ENCODE results near the gene E4F1. TPM values are rescaled to one million over a fixed set of nuclear protein-coding genes. Genes with fewer than 3 reads are reported as not detected.

The E4F1 gene
- total and polyA plus RNA-seq, 9 of the 15 experiments (the other 6 are each of a cell fraction or from before 2014, with no cell fraction given): 0.48 to 94.9 (median 20.4) TPM

DNA sequence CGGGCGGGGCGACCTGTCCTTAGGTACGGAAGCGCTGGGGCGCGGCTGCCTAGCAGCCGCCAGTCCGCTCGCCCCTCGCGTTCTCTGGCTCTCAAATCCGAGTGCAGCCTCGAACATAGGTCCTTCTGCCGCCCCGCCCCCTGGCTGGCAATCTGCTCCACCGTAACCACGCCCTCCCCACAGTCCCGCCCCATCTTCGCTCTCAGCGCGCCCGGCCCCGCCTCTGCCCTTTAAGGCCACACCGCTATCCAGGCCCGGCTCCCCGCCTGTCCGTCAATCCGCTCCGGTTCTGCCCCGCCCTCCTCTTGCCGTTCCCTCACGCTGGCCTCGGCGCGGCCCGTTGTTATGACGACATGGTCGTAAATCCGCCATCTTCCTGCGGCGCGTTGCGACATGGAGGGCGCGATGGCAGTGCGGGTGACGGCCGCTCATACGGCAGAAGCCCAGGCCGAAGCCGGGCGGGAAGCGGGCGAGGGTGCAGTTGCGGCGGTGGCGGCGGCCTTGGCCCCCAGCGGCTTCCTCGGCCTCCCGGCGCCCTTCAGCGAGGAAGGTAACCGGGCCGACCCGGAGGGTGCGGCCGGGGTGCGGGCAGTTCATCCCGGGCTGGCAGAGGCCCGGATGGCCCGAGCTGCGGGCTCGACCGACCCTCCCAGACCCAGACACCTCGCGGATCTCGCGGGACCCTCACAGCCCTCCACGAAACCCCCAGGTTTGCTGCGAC lies at the start of gene E4F1 (continued):
- TF ChIP-seq, protein P1, sequence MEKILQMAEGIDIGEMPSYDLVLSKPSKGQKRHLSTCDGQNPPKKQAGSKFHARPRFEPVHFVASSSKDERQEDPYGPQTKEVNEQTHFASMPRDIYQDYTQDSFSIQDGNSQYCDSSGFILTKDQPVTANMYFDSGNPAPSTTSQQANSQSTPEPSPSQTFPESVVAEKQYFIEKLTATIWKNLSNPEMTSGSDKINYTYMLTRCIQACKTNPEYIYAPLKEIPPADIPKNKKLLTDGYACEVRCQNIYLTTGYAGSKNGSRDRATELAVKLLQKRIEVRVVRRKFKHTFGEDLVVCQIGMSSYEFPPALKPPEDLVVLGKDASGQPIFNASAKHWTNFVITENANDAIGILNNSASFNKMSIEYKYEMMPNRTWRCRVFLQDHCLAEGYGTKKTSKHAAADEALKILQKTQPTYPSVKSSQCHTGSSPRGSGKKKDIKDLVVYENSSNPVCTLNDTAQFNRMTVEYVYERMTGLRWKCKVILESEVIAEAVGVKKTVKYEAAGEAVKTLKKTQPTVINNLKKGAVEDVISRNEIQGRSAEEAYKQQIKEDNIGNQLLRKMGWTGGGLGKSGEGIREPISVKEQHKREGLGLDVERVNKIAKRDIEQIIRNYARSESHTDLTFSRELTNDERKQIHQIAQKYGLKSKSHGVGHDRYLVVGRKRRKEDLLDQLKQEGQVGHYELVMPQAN (IDR thresholded peaks at IDR 0.05; ENCODE audit: borderline replicate concordance): no peak
- TF ChIP-seq, protein P2, sequence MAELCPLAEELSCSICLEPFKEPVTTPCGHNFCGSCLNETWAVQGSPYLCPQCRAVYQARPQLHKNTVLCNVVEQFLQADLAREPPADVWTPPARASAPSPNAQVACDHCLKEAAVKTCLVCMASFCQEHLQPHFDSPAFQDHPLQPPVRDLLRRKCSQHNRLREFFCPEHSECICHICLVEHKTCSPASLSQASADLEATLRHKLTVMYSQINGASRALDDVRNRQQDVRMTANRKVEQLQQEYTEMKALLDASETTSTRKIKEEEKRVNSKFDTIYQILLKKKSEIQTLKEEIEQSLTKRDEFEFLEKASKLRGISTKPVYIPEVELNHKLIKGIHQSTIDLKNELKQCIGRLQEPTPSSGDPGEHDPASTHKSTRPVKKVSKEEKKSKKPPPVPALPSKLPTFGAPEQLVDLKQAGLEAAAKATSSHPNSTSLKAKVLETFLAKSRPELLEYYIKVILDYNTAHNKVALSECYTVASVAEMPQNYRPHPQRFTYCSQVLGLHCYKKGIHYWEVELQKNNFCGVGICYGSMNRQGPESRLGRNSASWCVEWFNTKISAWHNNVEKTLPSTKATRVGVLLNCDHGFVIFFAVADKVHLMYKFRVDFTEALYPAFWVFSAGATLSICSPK (IDR thresholded peaks at IDR 0.05; ENCODE audit: borderline replicate concordance): no peak
- TF ChIP-seq ARID4B (CRISPR knock-in tag; IDR thresholded peaks at IDR 0.05): peak; percentile 77
- no peak for TF ChIP-seq CCAR2 (IDR thresholded peaks at IDR 0.05; ENCODE audit: low read depth, low read length)
- no peak for TF ChIP-seq DDX20 (tag; IDR thresholded peaks at IDR 0.05; ENCODE audit: low read depth)
- no peak for TF ChIP-seq NCOA2 (IDR thresholded peaks at IDR 0.05; ENCODE audit: partially characterized antibody in 2 of 2)
- TF ChIP-seq ZNF655 (CRISPR knock-in tag; IDR thresholded peaks at IDR 0.05): no peak
- TF ChIP-seq ZNF830 (CRISPR knock-in tag; IDR thresholded peaks at IDR 0.05): no peak
- TF ChIP-seq, protein P3, sequence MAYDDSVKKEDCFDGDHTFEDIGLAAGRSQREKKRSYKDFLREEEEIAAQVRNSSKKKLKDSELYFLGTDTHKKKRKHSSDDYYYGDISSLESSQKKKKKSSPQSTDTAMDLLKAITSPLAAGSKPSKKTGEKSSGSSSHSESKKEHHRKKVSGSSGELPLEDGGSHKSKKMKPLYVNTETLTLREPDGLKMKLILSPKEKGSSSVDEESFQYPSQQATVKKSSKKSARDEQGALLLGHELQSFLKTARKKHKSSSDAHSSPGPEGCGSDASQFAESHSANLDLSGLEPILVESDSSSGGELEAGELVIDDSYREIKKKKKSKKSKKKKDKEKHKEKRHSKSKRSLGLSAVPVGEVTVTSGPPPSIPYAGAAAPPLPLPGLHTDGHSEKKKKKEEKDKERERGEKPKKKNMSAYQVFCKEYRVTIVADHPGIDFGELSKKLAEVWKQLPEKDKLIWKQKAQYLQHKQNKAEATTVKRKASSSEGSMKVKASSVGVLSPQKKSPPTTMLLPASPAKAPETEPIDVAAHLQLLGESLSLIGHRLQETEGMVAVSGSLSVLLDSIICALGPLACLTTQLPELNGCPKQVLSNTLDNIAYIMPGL (CRISPR knock-in tag; IDR thresholded peaks at IDR 0.05): peak; percentile 56; the same call in 1 of the 2 replicates
- TF ChIP-seq POU5F1 (IDR thresholded peaks at IDR 0.05; ENCODE audit: borderline replicate concordance, low read depth, low read length, partially characterized antibody): no peak
- TF ChIP-seq, protein P4, sequence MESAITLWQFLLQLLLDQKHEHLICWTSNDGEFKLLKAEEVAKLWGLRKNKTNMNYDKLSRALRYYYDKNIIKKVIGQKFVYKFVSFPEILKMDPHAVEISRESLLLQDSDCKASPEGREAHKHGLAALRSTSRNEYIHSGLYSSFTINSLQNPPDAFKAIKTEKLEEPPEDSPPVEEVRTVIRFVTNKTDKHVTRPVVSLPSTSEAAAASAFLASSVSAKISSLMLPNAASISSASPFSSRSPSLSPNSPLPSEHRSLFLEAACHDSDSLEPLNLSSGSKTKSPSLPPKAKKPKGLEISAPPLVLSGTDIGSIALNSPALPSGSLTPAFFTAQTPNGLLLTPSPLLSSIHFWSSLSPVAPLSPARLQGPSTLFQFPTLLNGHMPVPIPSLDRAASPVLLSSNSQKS (CRISPR knock-in tag; IDR thresholded peaks at IDR 0.05): no peak
- no peak for TF ChIP-seq NBN (IDR thresholded peaks at IDR 0.05; ENCODE audit: low read depth)
- TF ChIP-seq FIP1L1 (IDR thresholded peaks at IDR 0.05; ENCODE audit: low read depth, low read length, poor library complexity, severe bottlenecking): peak; percentile 69

Measured in K562 (cell line).